Activated CD4-positive, alpha-beta T cell treated with anti-CD3 and anti-CD28 coated beads, Interleukin-2, amount 50 U/mL, for 48 hours (primary cell): ENCODE data around the gene LYPLAL1.
"Not testable (repeated sequence)": the region's sequence is repeated elsewhere in the genome, so short reads cannot be mapped to it uniquely, and the experiment has no call there.

Experiments used
- DNase-seq, 2 experiments: peaks; one replicate each; pipeline ENCODE4 v3.0.0-alpha.2; 2020

The LYPLAL1 gene

DNA sequence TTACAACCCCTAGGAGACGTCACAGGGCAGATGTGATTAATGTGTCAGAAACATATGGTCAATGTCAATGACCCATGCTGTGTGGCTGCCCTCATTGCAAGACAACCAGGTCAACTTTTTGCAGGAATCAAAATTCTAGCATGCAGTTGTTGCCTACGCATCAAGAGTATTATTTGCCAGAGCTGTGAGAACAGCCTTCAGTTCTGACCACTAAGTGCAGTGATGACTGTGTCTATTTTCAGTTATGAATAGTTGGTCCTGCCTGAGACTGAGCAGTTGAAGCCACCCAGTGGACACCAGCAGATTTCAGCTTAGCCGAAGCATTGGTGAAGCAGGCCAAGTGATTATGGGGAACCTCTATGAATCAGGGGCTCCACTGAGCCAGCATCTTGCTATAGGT is 47.3 kb downstream of the LYPLAL1 start:
- DNase-seq = no peak

DNA sequence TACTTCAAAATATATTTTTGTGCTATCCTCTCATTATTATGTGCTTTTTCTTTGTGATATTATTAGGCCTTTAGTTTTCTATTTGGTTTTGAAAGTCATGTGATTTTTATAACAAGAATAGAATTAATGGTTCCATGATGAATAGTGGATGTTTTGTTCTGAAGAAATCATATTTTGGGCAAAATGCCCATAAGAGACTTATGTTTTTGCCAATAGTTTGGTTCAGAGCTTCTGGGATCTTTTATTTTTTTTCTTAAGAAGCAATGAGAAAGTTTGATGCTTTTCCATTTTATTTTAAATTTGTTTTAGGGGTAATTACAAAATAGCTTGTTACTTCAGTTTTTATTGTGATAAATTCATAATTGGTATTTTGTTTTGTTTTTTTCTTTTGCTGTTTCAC is 49.8 kb downstream of the LYPLAL1 start:
- no peak for DNase-seq

DNA sequence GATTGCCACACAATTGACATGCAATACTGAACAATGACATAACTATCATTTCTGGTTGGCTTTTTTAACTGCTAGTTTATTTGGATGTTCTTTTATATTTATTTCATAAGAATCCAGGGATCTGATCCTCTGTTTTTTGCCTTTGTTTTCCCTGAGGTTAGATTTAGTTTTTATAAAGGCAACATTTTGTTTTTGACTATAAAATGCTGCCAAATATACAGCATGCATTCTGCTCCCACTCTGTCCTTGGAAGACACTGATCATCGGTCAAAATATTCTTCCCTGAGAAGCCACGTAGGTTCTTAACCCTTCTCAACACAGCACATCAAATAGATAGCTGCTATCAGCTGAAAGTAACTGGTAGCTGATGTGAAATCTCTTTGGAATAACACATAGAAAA is 52.5 kb downstream of the LYPLAL1 start:
- no peak for DNase-seq

DNA sequence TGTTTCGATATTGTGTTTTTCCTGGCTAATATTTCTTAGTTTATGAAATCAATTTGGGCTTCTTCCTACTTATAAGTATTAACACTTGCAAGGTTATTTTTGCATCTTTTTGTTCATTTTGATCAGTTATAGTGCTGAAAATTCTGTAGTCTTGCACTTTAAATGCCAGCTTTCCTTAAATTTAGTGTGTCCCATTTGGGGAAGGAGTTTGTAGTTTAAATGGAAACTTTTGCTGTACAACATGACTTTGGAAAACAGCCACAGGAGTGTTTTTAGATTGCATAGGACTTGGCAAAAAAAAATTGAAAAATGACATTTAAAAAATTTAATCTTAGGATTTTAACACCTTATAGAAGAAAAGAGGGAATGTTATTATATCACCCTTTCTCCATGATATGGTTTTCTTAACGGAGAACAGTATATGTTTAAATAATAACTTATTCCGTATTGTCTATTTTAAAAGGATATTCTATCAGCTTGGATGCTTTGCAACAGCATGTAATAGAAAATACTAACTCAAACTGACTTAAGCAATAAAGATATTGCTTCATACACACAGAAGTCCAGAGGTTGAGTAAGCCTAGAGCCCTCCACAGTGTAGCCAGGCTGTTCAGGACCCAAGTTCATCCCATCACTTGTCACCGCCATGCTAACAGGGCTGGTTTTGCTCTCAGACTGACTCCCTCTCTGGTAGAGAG is 53.8 kb downstream of the LYPLAL1 start:
- no peak for DNase-seq

DNA sequence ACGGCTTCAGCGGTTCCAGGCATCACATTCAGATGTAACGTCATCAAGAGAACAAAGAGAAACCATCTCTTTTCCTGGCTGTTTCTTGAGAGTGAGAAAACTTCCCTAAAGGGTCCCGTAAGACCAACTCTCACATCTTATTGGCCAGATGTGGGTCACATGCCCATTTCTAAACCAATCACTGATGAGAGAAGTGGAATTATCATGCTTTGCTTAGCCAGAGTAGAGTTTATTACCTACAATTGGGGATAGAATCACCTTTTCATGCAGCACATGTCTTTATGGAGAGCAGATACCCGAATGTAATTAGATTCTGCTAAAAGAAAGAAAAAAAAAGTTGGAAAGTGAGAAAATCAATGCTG is 54.4 kb downstream of the LYPLAL1 start:
- DNase-seq = no peak

DNA sequence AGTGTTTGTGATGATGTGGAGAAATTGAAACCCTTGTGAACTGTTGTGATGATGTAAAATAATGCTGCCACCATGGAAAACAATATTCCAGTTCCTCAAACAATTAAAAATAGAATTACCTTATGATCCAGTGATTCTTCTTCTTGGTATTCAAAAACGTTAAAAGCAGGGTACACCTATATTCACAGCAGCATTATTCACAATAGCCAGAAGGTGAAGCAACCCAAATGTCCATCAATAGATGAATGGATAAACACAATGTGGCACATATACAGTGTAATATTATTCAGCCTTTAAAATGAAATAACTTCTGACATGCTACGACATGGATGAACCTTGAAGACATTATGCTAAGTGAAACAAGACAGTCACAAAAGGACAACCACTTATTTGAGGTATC is 59.2 kb downstream of the LYPLAL1 start:
- no peak for DNase-seq

DNA sequence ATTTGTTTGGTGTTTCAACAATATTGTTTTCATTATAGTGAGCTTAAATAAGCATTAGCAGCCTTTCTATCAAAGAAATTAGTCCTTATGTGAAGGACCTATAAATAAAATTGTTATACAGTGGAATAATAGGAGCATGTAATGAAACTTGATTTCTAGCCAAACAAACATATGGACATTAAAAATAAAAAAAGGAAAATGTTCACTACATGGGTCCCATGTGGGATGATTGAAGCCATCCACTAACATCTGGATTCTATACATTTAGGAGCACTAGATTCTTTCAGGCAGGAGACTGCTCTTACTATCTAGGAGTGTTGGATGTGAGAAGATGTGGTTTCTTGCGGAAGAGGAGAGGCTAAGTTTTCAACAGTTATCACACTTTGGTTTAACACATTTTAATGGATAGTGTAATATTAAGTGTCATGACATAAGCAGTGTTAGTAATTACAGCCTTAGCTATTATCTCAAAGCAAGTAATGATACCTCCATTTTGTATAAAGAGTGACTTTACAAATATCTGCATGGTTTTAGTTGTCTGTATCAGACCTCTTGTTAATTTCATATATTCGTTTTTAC is 62.3 kb downstream of the LYPLAL1 start:
- DNase-seq = no peak

DNA sequence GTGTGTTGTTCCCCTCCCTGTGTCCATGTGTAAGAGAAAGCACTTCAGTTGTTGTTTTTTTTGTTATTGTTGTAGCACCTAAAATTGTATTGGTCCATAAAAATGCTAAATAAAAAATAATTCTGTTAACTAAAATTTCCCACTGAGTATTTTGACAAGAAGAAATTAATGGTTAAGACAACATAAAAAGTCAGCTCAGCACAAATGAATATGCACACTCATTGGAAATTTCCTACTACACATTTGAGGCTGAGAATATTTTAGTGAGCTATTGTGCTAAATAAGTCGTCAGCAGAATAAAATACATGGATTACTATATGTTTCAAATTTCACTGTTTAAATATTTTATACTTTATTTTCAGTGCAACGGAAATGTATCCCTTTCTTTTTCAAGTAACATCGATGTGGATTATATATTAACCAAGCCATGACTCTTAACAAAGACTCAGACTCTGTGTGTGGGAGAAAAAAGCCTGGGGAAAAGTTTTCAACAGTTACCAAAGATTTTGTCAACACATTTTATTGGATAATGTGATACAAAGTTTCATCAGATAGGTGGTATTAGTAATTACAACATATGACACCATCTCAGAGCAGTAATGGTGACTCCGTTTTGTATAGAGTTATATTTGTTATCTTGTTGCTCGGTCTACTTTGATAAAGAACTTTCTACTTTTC is 63.4 kb downstream of the LYPLAL1 start:
- DNase-seq = no peak

DNA sequence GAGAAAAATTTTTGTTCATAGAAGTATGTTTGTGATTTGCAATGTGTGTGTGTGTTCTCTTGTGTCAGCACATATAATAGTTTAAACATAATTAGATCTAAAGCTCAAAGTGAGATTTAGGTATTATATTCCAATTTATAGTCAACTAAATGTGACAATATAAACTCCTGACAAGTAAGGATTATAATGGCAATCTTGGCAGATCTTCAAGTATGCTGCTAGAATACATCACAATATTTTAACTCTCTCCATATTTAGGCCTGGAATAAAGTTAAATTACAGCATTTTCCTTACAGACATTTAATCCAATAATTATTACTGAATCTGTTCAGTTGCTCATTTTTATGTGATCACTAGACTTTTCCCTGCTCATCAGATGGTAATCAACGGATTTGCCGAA is 65.8 kb downstream of the LYPLAL1 start:
- no peak for DNase-seq

DNA sequence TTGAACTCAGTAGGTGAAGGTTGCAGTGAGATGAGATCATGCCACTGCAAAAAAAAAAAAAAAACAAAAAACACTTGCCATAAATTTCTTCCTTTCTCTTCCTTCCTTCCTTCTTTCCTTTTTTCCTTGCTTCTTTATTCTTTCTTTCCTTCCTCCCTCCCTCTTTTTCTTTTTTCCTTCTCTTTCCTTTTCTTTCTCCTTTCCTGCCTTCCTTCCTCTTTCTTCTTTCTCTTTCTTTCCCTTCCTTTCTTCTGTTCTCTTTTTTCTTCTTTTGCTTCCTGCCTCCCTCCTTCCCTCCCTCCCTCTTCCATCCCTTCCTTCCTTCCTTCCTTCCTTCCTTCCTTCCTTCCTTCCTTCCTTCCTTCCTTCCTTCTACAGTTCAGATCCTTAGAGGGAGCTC is 71.2 kb downstream of the LYPLAL1 start:
- DNase-seq = no peak

DNA sequence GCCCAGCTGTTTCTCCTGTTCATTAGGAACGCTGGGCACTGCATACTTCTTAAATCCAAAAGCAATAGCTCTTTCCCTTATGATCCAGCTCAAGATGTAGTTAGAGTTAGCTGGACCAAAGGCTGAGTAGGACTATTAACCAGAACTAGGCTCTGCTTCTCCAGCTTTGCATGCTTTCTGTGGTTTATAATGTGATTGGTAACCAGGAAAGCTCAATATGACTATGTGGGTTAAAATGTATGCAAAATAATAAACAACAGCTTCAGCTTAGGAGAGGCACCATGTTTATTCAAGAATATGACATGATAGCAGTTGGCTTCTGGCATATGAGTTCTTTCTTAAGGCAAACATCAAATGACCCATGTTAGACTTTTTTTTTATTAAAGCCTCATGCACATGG is 73.8 kb downstream of the LYPLAL1 start:
- no peak for DNase-seq

DNA sequence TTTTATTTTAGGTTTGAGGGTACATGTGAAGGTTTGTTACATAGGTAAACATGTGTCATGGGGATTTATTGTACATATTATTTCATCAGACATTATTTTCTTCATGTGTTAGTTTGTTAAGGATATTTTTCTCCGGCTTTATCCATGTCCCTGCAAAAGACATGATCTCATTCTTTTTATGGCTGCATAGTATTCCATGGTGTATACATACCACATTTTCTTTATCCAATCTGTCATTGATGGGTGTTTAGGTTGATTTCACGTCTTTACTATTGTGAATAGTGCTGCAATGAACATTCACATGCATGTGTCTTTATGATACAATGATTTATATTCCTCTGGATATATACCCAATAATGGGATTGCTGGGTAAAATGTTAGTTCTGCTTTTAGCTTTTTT is 76.8 kb downstream of the LYPLAL1 start:
- DNase-seq = not testable (repeated sequence)

DNA sequence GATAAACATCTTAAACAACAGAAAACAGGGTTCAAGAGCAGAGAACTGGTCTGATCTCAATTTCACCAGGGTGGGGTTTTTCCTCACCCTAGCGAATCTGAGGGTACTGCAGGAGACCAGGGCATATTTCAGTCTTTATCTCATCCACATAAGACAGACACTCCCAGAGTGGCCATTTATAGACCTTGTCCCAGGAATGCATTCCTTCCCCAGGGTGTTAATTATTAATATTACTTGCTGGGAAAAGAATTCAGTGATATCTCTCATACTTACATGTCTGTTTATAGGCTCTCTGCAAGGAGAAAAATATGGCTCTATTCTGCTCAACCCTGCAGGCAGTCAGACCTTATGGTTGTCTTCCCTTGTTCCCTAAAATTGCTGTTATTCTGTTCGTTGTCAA is 84.1 kb downstream of the LYPLAL1 start:
- no peak for DNase-seq

DNA sequence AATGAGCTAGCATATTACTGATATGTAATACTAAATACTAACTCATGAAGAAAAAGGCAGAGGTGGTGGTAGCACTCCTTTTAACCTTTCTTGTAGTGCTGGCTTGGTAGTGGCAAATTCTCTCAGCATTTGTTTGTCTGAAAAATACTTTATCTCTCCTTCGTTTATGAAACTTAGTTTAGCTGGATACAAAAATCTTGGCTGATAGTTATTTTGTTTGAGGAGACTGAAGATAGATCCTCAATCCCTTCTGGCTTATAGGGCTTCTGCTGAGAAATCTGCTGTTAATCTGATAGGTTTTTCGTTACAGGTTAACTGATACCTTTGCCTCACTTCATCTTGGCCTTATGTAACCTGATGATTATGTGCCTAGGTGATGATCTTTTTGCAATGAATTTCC is 87.8 kb downstream of the LYPLAL1 start:
- no peak for DNase-seq
